Activated CD4-positive, alpha-beta memory T cell treated with anti-CD3 and anti-CD28 coated beads, Interleukin-2, amount 10 ng/mL, durations not matched to agents 7 days and 5 days (primary cell): ENCODE results near the gene EHD2. TPM values are rescaled to one million over a fixed set of nuclear protein-coding genes. Genes with fewer than 3 reads are reported as not detected.
A peak's percentile ranks its signal among the peaks of the same experiment; 100 is the strongest.

Experiments
- CTCF ChIA-PET: fragments of 350-600 bp; sonication (Branson Sonifier 250); formaldehyde crosslinking; loops from one replicate; lab custom pipeline; 2021; ENCODE audit warnings: antibody characterized with exemption, inconsistent platforms; lab: Charles Lee
- POLR2A ChIA-PET: fragments of 350-600 bp; sonication (Branson Sonifier 250); formaldehyde crosslinking; loops from one replicate; lab custom pipeline; 2021; ENCODE audit warnings: antibody characterized with exemption; lab: Charles Lee
- DNase-seq: peaks from one replicate; pipeline ENCODE4 v3.0.0-alpha.2; 2020
- H3K27ac Mint-ChIP-seq: one replicate; pipeline ENCODE4 v1.8.0; 2021; ENCODE audit warnings: mild to moderate bottlenecking, mixed read lengths
- H3K27me3 Mint-ChIP-seq: one replicate; pipeline ENCODE4 v1.8.0; 2021; ENCODE audit warnings: mixed read lengths
- H3K36me3 Mint-ChIP-seq: one replicate; pipeline ENCODE4 v1.8.0; 2021; ENCODE audit warnings: low read depth, mixed read lengths
- H3K4me1 Mint-ChIP-seq: one replicate; pipeline ENCODE4 v1.8.0; 2021; ENCODE audit warnings: mixed read lengths
- H3K4me3 Mint-ChIP-seq: one replicate; pipeline ENCODE4 v1.8.0; 2021; ENCODE audit warnings: mild to moderate bottlenecking, mixed read lengths
- H3K9me3 Mint-ChIP-seq: one replicate; pipeline ENCODE4 v1.8.0; 2021; ENCODE audit warnings: mixed read lengths
- total RNA-seq, 2 experiments: library from RNA; stranded (reverse); gene quantifications; one replicate each; pipeline ENCODE4 v1.2.3, GENCODE V29; 2021

The EHD2 gene
- total RNA-seq, 2 experiments from 2014 or later: not detected

DNA sequence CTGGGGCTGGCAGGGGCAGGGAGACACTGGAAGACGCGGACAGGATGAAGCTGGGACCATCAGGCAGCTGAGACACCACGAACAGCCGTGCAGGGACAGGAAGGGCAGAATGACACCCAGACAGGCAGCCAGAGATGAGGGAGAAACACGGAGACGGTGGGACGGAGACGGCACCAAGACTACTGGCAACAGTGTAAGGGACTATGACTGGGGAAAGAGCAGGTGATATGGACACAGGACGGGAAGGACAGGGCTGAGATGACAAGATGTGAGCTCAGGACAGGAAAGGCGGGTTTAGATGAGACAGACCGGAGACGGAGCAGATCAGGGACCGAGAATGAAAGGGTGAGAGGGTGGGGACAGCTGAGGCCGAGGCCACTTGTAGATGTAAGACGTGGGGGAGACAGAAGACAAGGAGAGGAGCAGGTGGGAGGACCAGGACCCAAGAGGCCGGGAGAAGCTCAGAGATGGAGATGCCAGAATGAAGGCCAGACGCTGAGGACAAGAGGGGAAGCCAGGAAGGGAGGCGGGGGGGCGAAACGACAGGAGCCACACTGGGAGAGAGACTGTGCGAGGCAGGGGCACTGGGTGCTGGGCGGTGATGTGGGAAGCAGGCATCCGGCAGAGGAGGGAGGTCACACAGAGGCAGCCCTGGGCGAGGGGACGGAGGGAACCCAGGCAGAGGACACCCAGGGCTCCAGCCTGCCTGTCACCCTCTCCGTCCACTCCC is 17.5 kb upstream of the EHD2 start:
- Mint-ChIP-seq H3K36me3 (peaks cover 15% of the 10 kb centered on the region), H3K27ac (no peak overlapping the region), H3K4me1 (no peaks in the 10 kb centered on the region), H3K27me3 (no peaks in the 10 kb centered on the region), H3K4me3 (no peak overlapping the region), H3K9me3 (no peaks in the 10 kb centered on the region)
- DNase-seq: no peak
- ChIA-PET CTCF (interaction anchor here (1.6 kb wide), 1 partner anchor 259 kb away, joined by 5 read pairs; no protein-coding TSS in a partner anchor), POLR2A (interaction anchor here (1.5 kb wide), 1 partner anchor 259 kb away, joined by 5 read pairs; no protein-coding TSS in a partner anchor)

DNA sequence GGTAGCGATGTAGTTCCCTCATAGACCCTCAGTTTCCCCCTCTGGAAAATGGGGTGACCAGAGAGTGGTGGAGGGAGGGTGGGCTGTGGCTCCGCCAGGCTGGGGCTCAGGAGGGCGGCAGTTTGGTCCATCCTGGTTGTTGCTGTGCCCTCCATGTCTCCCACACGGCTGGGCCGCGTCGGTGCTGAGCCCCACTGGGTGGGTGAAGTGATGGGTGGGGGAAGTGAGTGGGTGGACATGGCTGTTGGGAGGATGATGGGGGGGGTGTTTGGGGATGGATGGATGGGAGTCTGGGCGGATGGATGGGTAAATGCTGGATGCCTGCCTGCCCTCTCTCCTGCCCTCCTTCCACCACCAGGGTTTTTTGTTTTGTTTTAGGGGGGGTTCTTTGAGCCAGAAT is 16.6 kb upstream of the EHD2 start:
- no peak overlapping the region for H3K4me3 Mint-ChIP-seq
- no peak for DNase-seq
- H3K4me1 Mint-ChIP-seq: no peaks in the 10 kb centered on the region
- peaks cover 12% of the 10 kb centered on the region for H3K36me3 Mint-ChIP-seq
- H3K27ac Mint-ChIP-seq: no peak overlapping the region
- H3K9me3 Mint-ChIP-seq: no peaks in the 10 kb centered on the region
- ChIA-PET POLR2A (interaction anchor here (1.5 kb wide), 1 partner anchor 260 kb away, joined by 5 read pairs; no protein-coding TSS in a partner anchor), CTCF (interaction anchor here (1.3 to 1.6 kb wide), 2 partner anchors 213 to 260 kb away, joined by 5 to 6 read pairs; partner anchors contain the start of gene KPTN)
- H3K27me3 Mint-ChIP-seq: no peaks in the 10 kb centered on the region

DNA sequence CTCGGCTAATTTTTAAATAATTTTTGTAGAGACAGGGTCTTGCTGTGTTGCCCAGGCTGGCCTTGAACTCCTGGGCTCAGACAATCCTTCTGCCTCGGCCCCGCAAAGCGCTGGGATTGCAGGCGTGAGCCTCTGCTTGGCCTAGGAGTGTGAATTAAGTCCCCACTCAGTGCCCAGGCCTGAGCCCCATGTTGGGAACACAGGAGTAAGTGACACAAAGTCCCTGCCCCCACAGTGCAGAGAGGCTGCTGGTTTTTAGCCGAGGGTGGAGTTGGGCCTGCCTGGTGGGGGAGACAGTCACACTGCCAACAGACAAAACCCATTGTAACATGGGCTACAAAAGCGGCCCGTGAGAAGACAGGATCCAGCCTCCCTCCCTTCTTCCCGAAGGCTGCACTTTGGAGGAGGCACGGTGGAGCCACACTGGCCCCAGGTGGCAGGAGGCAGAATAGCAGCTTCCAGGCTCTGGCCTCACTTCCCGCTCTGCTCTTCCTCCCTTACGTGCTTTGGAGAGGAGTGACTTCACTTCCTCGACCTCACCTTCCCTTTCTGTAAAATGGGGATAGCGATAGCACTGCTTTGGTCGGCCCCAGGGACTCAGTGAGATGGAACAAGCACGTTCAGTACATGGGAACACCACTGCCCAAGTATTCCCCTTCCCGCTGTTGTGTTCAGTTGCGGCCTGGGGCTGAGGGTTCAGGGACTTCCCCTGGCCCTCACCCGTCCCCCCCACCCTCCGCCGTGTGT is 15.2 kb upstream of the EHD2 start:
- no peaks in the 10 kb centered on the region for H3K4me1 Mint-ChIP-seq
- ChIA-PET POLR2A (interaction anchor here (0.7 kb wide), 2 partner anchors 210 to 261 kb away, joined by 3 read pairs; no protein-coding TSS in a partner anchor), CTCF (interaction anchor here (0.9 to 3.7 kb wide), 8 partner anchors 10 to 401 kb away, joined by 3 to 45 read pairs (median 5); partner anchors contain the start of gene KPTN)
- H3K4me3 Mint-ChIP-seq: no peak overlapping the region
- peak overlapping the region; percentile 21 for H3K27ac Mint-ChIP-seq
- peaks cover 17% of the 10 kb centered on the region for H3K36me3 Mint-ChIP-seq
- H3K9me3 Mint-ChIP-seq: no peaks in the 10 kb centered on the region
- peak; percentile 69 for DNase-seq
- H3K27me3 Mint-ChIP-seq: no peaks in the 10 kb centered on the region

DNA sequence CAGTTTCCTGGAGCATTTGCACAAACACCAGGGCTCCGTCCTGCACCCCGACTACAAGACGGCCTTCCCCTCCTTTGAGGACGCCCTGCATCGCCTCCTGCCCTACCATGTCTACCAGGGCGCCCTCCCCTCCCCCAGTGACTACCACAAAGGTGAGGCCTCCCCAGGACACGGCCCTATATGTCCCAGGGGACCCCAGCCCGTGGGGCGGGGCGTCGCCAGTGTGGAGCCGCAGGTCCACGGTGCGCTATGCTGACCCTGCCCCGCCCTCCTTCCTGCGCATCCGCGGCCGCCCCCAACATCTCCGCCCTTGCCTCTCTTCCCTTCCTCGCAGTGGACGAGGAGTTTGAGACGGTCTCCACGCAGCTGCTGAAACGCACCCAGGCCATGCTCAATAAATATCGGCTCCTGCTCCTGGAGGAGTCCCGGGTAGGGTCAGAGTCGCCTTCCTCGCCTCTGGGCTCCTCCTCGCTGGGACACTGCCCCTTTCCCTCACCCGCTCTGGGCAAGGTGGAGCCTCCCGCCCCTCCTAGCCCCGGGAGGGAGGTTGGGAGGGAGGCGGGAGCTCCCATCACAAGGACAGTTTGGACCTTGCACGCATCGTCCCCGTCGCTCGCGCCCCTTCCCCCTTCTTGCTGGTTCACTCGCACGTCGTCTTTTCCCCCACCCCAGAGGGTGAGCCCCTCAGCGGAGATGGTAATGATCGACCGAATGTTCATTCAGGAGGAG is 14.4 kb upstream of the EHD2 start:
- Mint-ChIP-seq H3K4me3 (no peak overlapping the region), H3K27ac (no peak overlapping the region), H3K4me1 (no peaks in the 10 kb centered on the region), H3K9me3 (no peaks in the 10 kb centered on the region), H3K27me3 (no peaks in the 10 kb centered on the region), H3K36me3 (peaks cover 22% of the 10 kb centered on the region)
- ChIA-PET POLR2A (interaction anchor here (0.7 to 0.9 kb wide), 2 partner anchors 210 to 262 kb away, joined by 3 read pairs; no protein-coding TSS in a partner anchor), CTCF (interaction anchor here (0.9 to 3.7 kb wide), 11 partner anchors 10 to 402 kb away, joined by 3 to 45 read pairs (median 5); no protein-coding TSS in a partner anchor)
- DNase-seq: no peak

DNA sequence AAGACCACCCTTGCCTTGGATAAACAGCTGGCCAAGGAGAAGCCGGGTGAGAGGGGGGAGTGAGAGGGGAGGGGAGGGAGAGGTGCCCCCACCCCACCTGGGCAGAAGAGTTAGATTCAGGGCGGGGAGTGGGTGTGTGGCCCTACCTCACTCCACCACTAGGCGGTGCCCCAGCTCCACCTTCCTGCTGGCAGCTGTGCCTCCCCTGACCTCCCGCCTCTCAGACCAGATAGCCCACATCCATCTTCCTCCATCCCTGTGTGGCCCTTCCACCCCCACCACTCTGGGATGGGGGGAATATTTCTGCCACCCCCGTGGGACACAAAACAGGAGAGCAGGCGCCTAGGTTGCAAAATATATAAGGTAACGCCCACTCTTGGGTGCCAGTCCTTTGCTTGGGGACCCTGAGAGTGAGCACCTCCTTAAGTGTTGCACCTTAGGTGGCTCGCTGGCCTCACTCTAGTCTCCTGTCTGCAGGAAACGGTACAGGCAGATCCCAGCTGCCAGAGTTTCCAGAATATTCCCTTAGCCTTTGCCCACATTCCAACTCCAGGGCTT is 13.8 kb upstream of the EHD2 start:
- H3K9me3 Mint-ChIP-seq: no peaks in the 10 kb centered on the region

DNA sequence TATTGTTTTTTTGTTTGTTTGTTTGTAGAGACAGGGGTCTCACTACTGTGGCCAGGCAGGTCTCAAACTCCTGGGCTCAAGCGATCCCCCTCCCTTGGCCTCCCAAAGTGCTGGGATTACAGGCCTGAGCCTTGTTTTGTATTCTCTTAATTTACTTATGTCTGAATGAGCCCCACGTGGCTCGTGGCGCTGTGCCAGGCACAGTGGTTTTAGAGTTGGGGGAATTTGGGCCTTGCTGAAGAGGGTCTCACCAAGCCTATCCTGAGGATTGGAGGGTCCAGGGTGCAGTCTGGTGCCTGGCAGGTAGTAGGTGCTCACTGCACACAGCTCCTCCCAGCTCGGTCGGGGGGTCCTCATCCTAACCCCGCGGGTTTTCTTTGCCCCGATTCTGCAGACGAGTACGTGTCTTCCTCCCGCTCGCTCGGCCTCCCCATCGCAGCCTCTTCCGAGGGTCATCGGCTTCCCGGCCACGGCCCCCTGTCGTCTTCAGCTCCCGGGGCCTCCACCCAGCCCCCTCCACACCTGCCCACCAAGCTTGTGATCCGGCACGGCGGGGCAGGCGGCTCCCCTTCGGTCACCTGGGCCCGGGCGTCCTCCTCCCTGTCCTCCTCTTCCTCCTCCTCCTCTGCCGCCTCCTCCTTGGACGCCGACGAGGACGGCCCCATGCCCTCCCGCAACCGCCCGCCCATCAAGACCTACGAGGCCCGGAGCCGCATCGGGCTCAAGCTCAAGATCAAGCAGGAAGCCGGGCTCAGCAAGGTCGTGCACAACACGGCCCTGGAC is 12.1 kb upstream of the EHD2 start:
- POLR2A ChIA-PET: no interaction called here
- DNase-seq: no peak
- Mint-ChIP-seq H3K9me3 (no peaks in the 10 kb centered on the region), H3K27me3 (no peaks in the 10 kb centered on the region), H3K36me3 (peaks cover 27% of the 10 kb centered on the region), H3K27ac (no peak overlapping the region), H3K4me3 (no peak overlapping the region), H3K4me1 (no peaks in the 10 kb centered on the region)
- CTCF ChIA-PET: interaction anchor here (1.4 to 3.7 kb wide), 4 partner anchors 12 to 264 kb away, joined by 5 to 45 read pairs (median 6); partner anchors contain the start of genes EHD2 and KPTN

More for the DNA sequence above, 13.8 kb upstream of the EHD2 start:
- peak; percentile 61 for DNase-seq
- Mint-ChIP-seq H3K4me3 (no peak overlapping the region), H3K27me3 (no peaks in the 10 kb centered on the region), H3K27ac (no peak overlapping the region), H3K36me3 (peaks cover 27% of the 10 kb centered on the region), H3K4me1 (no peaks in the 10 kb centered on the region)
- POLR2A ChIA-PET: interaction anchor here (0.9 kb wide), 1 partner anchor 263 kb away, joined by 3 read pairs; no protein-coding TSS in a partner anchor
- CTCF ChIA-PET: interaction anchor here (0.6 to 3.7 kb wide), 14 partner anchors 9 to 425 kb away, joined by 3 to 45 read pairs (median 5); partner anchors contain the start of genes EHD2 and KPTN

DNA sequence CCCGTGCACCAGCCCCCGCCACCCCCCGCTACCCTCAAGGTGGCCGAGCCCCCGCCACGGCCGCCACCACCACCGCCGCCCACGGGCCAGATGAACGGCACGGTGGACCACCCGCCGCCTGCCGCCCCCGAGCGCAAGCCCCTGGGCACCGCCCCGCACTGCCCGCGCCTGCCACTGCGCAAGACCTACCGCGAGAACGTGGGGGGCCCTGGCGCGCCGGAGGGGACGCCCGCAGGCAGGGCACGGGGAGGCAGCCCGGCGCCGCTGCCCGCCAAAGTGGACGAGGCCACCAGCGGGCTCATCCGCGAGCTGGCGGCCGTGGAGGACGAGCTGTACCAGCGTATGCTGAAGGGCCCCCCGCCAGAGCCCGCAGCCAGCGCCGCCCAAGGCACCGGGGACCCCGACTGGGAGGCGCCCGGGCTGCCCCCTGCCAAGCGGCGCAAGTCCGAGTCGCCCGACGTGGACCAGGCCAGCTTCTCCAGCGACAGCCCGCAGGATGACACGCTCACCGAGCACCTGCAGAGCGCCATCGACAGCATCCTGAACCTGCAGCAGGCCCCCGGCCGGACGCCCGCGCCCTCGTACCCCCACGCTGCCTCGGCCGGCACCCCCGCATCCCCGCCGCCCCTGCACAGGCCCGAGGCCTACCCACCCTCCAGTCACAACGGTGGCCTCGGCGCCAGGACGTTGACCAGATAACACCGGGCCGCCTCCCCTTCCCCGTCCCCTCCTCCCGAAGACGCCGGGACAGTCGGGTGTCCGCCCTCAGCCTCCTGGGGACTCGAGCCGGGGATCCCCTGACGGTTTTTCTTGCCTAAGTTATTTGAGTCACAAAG is 11.3 kb upstream of the EHD2 start:
- H3K36me3 Mint-ChIP-seq: peaks cover 27% of the 10 kb centered on the region
- POLR2A ChIA-PET: no interaction called here
- no peaks in the 10 kb centered on the region for H3K27me3 Mint-ChIP-seq
- no peak overlapping the region for H3K4me3 Mint-ChIP-seq
- DNase-seq: no peak
- no peaks in the 10 kb centered on the region for H3K9me3 Mint-ChIP-seq
- no peaks in the 10 kb centered on the region for H3K4me1 Mint-ChIP-seq
- CTCF ChIA-PET: interaction anchor here (6.5 kb wide), 1 partner anchor 266 kb away, joined by 154 read pairs; no protein-coding TSS in a partner anchor
- no peak overlapping the region for H3K27ac Mint-ChIP-seq

DNA sequence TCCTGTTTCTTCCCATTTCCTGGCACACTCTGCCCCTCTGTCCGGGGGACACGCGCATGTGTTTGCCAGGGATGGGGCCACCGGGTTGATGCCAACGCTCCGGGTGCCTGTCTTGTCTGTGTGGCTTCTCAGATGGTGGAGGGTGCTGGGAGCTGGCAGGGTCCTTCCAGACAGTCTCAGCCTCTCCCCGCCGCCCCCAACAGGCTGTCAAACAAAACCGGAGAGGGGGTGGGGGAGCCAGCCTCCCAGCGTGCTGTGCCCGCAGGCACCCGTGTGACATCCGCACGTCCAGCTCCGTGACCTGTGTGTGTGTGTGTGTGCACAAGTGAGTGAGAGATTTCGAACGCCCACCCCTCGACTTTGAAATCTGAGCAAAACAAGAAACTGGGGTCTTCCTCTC is 10.6 kb upstream of the EHD2 start:
- Mint-ChIP-seq H3K27ac (no peak overlapping the region), H3K4me1 (peaks cover 2% of the 10 kb centered on the region), H3K4me3 (no peak overlapping the region), H3K27me3 (no peaks in the 10 kb centered on the region), H3K9me3 (no peaks in the 10 kb centered on the region), H3K36me3 (peaks cover 27% of the 10 kb centered on the region)
- ChIA-PET POLR2A (no interaction called here), CTCF (interaction anchor here (0.6 to 6.5 kb wide), 2 partner anchors 145 to 267 kb away, joined by 3 to 154 read pairs; no protein-coding TSS in a partner anchor)
- no peak for DNase-seq

DNA sequence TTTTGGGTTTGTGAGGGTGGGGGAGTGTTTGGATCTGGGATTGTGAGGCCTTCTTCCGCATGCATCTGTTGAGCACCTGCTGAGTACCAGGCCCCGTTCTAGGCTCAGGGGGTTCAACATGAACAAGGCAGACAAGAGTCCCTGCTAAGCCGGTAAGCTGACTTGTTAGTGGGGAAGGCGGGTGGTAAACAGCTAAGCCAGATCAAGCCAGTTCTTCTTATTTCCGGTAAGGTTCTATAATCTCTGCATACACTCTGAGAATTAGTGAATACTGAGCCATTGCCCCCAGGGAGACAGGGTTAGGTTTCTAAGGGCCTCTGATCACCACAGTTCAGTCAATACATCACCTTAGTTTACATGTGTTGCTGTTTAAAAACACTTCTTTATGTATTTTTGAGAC is 9.9 kb upstream of the EHD2 start:
- Mint-ChIP-seq H3K4me3 (no peak overlapping the region), H3K27ac (no peak overlapping the region), H3K9me3 (no peaks in the 10 kb centered on the region), H3K4me1 (peaks cover 2% of the 10 kb centered on the region), H3K36me3 (peaks cover 27% of the 10 kb centered on the region), H3K27me3 (no peaks in the 10 kb centered on the region)
- POLR2A ChIA-PET: interaction anchor here (1.1 kb wide), 1 partner anchor 275 kb away, joined by 3 read pairs; no protein-coding TSS in a partner anchor
- DNase-seq: no peak
- CTCF ChIA-PET: interaction anchor here (0.6 to 6.5 kb wide), 3 partner anchors 9 to 268 kb away, joined by 3 to 154 read pairs (median 7); partner anchors contain the start of gene EHD2

DNA sequence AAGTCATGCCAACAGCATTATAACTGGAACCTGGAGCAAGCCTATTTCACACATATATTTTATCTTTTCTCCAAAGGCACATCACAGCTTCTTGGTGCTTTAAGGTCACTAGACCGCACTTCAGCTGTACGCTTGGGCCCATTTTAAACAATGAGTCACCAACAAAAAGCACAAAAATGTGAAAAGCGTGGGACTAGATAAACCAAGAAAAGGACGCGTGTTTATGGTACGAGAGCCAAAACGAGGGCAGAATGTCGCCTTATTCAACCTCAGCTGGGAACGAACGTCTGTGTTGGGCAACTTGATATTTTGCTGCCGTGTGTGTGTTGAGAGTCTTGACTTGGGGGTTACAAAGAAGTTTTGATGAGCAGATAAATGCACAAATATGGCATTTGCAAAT is 9.2 kb upstream of the EHD2 start:
- Mint-ChIP-seq H3K4me3 (no peak overlapping the region), H3K4me1 (peaks cover 2% of the 10 kb centered on the region), H3K36me3 (peaks cover 27% of the 10 kb centered on the region), H3K9me3 (no peaks in the 10 kb centered on the region), H3K27ac (no peak overlapping the region), H3K27me3 (no peaks in the 10 kb centered on the region)
- ChIA-PET CTCF (interaction anchor here (1.5 to 6.5 kb wide), 4 partner anchors 9 to 276 kb away, joined by 3 to 154 read pairs (median 12); partner anchors contain the start of gene EHD2), POLR2A (interaction anchor here (1.1 to 1.2 kb wide), 2 partner anchors 11 to 276 kb away, joined by 3 to 4 read pairs; no protein-coding TSS in a partner anchor)
- no peak for DNase-seq
